HG02759 (cell line): ENCODE data around the gene REM2.

ENCODE experiments used
- ATAC-seq: cut with Tn5 transposase; IDR thresholded peaks from one replicate; pipeline ENCODE4 v1.9.1; 2021; ENCODE audit warnings: mild to moderate bottlenecking, moderate library complexity; ENCODE audit not compliant: unreplicated experiment

REM2 gene

GRCh38 chr14:22928237-22929103 lies 45.4 kb downstream of the REM2 start:
- ATAC-seq: no peak

DNA sequence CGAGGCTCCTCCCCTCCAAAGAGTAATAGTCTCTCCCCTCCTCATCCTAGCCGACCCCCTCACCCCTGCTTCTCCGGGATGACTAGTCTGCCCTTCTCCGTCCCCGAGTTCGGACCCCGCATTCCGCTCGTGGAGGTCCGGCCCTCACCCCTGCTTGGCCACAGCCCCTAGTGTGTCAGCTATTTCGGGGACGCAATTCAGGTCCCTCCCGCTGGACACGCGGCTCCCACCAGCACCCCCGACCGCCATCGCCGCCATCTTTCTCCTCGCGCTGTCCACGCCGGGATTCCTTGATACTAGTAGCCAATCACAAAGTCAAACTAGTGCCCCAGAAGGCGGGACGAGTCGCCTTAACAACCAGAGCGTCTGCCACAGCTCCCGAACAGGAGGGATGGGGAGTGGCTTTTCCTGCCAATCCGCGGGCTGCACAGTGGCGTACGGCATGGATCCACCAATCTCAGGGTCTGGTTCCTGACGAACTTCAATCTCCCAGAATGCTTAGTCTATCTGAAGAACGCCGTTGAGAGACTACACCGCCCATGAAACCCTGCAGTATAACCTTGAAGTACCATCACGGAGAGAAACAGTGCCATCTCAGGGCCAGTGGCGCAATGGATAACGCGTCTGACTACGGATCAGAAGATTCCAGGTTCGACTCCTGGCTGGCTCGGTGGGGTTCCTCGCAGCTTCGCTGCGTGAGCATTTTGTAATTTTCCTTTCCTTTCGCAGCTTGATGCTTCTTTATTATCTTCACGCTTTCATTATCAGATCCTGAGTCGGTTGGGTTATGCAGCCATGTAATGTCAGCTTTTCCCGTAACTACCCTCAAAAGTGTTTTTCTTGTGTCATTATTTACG lies 46.3 kb downstream of the REM2 start, which contains the start of gene PRMT5:
PRMT5 (minus strand) TSS at position 273 of the 857 bp plus-strand sequence; CDS start at position 258, 15 bp downstream.
- peak; percentile 91 for ATAC-seq

GRCh38 chr14:22929961-22930364 lies 46.9 kb downstream of the REM2 start:
- ATAC-seq: no peak

DNA sequence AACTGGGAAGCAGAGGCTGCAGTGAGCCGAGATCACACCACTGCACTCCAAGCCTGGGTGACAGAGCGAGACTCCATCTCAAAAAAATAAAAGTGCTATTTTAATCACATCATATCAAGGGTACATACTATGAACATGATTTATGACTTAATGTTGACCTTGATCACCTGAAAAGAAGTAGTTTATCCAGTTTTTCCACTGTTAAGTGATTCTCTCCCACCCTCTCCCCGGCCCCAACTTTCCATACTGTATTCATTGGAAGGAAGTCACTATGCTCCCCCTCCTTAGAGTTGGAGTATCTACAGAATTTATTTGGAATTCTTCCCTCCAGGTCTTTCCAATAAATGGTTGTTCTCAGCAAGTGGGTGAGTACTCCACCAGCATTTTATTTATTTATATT lies 49.1 kb downstream of the REM2 start:
- no peak for ATAC-seq

- no peak for ATAC-seq
Observed at GRCh38 chr14:22935156-22935555, 52.1 kb downstream of the REM2 start.
